ENCODE measurements around the gene HPCAL1.

HPCAL1 gene

DNA sequence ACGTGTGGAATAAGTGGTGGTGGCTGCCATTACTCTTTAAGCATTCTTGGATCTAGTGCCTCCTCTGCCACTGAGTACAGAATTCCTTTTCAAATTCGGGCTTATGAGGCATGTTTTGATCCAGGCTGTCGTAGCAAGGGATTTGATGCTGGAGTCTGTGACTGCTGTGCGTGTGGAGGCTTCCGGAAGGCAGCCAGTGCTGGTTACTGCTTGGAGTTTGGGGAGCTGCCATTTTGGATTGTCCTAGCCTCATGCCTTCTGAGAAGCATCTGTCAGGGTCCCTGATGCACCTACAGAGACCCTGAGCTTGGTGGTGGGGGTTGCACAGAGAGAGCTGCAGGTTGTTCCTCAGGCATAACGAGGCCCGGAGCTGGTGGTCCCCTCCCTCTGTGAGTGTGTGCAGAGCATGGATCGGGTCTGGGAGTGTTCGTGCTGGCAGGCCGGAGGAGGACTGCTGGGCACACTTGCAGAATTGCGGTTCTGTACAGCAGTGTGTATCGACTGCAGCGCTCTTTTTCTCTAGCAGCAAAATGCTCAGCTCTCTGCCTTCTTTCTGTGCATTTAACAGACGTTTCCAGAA, 7.7 kb downstream of the HPCAL1 start:
- POLR2A ChIA-PET, result no interaction called here
- no peak overlapping the region for H3K4me3 ChIP-seq (ENCODE audit: low read depth, low read length)
- CTCF ChIA-PET, result interaction anchor here (1.0 kb wide), 1 partner anchor 99 kb away, joined by 6 read pairs; no protein-coding TSS in a partner anchor
- TF ChIP-seq, protein P1, sequence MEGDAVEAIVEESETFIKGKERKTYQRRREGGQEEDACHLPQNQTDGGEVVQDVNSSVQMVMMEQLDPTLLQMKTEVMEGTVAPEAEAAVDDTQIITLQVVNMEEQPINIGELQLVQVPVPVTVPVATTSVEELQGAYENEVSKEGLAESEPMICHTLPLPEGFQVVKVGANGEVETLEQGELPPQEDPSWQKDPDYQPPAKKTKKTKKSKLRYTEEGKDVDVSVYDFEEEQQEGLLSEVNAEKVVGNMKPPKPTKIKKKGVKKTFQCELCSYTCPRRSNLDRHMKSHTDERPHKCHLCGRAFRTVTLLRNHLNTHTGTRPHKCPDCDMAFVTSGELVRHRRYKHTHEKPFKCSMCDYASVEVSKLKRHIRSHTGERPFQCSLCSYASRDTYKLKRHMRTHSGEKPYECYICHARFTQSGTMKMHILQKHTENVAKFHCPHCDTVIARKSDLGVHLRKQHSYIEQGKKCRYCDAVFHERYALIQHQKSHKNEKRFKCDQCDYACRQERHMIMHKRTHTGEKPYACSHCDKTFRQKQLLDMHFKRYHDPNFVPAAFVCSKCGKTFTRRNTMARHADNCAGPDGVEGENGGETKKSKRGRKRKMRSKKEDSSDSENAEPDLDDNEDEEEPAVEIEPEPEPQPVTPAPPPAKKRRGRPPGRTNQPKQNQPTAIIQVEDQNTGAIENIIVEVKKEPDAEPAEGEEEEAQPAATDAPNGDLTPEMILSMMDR (IDR thresholded peaks at IDR 0.05; ENCODE audit: insufficient read depth, low read length, missing control alignments), result no peak
- no peak for DNase-seq (ENCODE audit: low read depth, low spot score)

- ChIA-PET POLR2A (no interaction called here), CTCF (interaction anchor here (1.0 kb wide), 1 partner anchor 97 kb away, joined by 6 read pairs; no protein-coding TSS in a partner anchor)
- TF ChIP-seq, protein P1 (IDR thresholded peaks at IDR 0.05; ENCODE audit: insufficient read depth, low read length, missing control alignments), result no peak
- no peak overlapping the region for H3K4me3 ChIP-seq (ENCODE audit: low read depth, low read length)
- no peak for DNase-seq (ENCODE audit: low read depth, low spot score)
These were observed 9.0 kb downstream of the HPCAL1 start for GRCh38 chr2:10311736-10312135.

DNA sequence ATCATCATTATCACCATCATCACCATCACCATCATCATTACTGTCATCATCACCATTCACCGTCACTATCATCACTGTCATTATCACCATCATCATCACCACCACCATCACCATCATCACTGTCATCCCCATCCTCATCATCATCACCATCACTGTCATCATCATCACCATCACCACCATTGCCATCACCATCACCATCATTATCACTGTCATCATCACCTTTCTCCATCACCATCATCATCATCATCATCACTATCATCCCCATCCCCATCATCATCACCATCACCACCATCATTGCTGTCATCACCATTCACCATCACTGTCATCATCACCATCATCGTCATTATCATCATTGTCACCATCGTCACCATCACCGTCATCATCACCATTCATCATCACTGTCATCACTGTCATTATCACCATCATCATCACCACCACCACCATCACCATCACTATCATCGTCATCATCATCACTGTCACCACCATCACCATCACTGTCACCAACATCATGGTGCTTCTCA, 9.8 kb downstream of the HPCAL1 start:
- TF ChIP-seq, protein P1 (IDR thresholded peaks at IDR 0.05; ENCODE audit: insufficient read depth, low read length, missing control alignments), result no peak
- no peak overlapping the region for H3K4me3 ChIP-seq (ENCODE audit: low read depth, low read length)
- ChIA-PET CTCF (no interaction called here), POLR2A (interaction anchor here (0.5 kb wide), 1 partner anchor 17 kb away, joined by 3 read pairs; no protein-coding TSS in a partner anchor)
- no peak for DNase-seq (ENCODE audit: low read depth, low spot score)

GRCh38 chr2:10316336-10316735, 13.6 kb downstream of the HPCAL1 start:
- POLR2A ChIA-PET, result no interaction called here
- DNase-seq (ENCODE audit: low read depth, low spot score), result no peak
- CTCF ChIA-PET, result no interaction called here
- H3K4me3 ChIP-seq (ENCODE audit: low read depth, low read length), result no peak overlapping the region
- TF ChIP-seq, protein P1 (IDR thresholded peaks at IDR 0.05; ENCODE audit: insufficient read depth, low read length, missing control alignments), result no peak

DNA sequence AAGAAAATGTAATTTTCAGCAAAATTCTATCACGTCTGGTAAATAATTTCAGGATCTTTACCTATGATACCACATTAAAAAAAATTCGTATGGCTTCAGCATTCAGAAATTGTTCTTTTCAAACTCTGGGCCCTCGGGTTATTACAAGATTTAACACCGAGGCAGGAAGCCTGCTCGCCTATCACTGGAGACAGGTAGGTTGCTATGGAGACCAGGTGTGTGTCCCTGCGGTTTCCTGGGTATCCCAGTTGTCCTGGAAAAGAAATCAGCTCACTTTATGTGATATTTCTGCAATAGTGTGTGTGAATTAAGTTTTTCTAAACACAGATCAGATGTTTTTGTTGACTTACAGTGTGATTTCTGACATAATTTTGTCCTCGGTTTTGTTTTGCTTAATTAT, 14.2 kb downstream of the HPCAL1 start:
- DNase-seq (ENCODE audit: low read depth, low spot score), result no peak
- POLR2A ChIA-PET, result no interaction called here
- TF ChIP-seq, protein P1 (IDR thresholded peaks at IDR 0.05; ENCODE audit: insufficient read depth, low read length, missing control alignments), result no peak
- no peak overlapping the region for H3K4me3 ChIP-seq (ENCODE audit: low read depth, low read length)
- CTCF ChIA-PET, result interaction anchor here (1.0 kb wide), 1 partner anchor 25 kb away, joined by 3 read pairs; no protein-coding TSS in a partner anchor

GRCh38 chr2:10317646-10318045, 14.9 kb downstream of the HPCAL1 start:
- H3K4me3 ChIP-seq (ENCODE audit: low read depth, low read length), result no peak overlapping the region
- CTCF ChIA-PET, result interaction anchor here (1.0 to 1.3 kb wide), 2 partner anchors 15 to 25 kb away, joined by 3 read pairs; partner anchors contain the start of gene HPCAL1
- no peak for DNase-seq (ENCODE audit: low read depth, low spot score)
- POLR2A ChIA-PET, result no interaction called here
- TF ChIP-seq, protein P1 (IDR thresholded peaks at IDR 0.05; ENCODE audit: insufficient read depth, low read length, missing control alignments), result no peak

All from AG04449 (cell line).